HG03139 (cell line): ENCODE data around the gene OR8H1.

Experiments
- ATAC-seq: cut with Tn5 transposase; IDR thresholded peaks from one replicate; pipeline ENCODE4 v1.9.1; 2021; ENCODE audit not compliant: unreplicated experiment

The OR8H1 gene

GRCh38 chr11:56292154-56292553, at the start of gene OR8H1:
Gene OR8H1 (minus strand): TSS chr11:56292254. CDS start chr11:56291062, 1,192 bp downstream.
- ATAC-seq, result no peak

- no peak for ATAC-seq
Measured at GRCh38 chr11:56340289-56340688, 48.2 kb upstream of the OR8H1 start.

- ATAC-seq, result no peak
Measured at GRCh38 chr11:56333156-56333555, 41.1 kb upstream of the OR8H1 start.

GRCh38 chr11:56331861-56332491, 39.9 kb upstream of the OR8H1 start:
- no peak for ATAC-seq

- ATAC-seq, result no peak
Measured at GRCh38 chr11:56314844-56315243, 22.8 kb upstream of the OR8H1 start, which contains the start of gene OR8K3. Gene OR8K3 (plus strand): TSS chr11:56315144. CDS start chr11:56318307, 3,163 bp downstream.

GRCh38 chr11:56307836-56308235, 15.8 kb upstream of the OR8H1 start:
- ATAC-seq, result no peak

GRCh38 chr11:56296898-56297297, 4.8 kb upstream of the OR8H1 start:
- ATAC-seq, result no peak

GRCh38 chr11:56273854-56274253, 18.2 kb downstream of the OR8H1 start, which contains the start of gene OR5T1:
Gene OR5T1 (plus strand): TSS chr11:56274154. CDS start chr11:56275639, 1,485 bp downstream.
- ATAC-seq, result no peak

- ATAC-seq, result no peak
Measured at GRCh38 chr11:56271092-56271491, 21.0 kb downstream of the OR8H1 start.

GRCh38 chr11:56251954-56252353, 40.1 kb downstream of the OR8H1 start, which contains the start of gene OR5T3:
Gene OR5T3 (plus strand): TSS chr11:56252254. CDS start chr11:56252254, 0 bp downstream.
- no peak for ATAC-seq
